Spinal cord (tissue), 10 donors: Measurements from ENCODE around the gene PRR13. TPM values are rescaled to one million over a fixed set of nuclear protein-coding genes. Genes with fewer than 3 reads are reported as not detected.
"Not testable (repeated sequence)": the region's sequence is repeated elsewhere in the genome, so short reads cannot be mapped to it uniquely, and the experiment has no call there.

Experiments used
- DNase-seq, 6 donors: peaks; one replicate each; pipeline versions ENCODE4 v3.0.0 to v3.0.0-alpha.2; 2013 to 2015; ENCODE audit warnings: low spot score in 6 of 6, low read depth in 4 of 6
- H3K27ac ChIP-seq: one replicate; pipeline ENCODE4 v1.5.1; 2013; ENCODE audit warnings: low read depth, low read length, control low read depth
- H3K27me3 ChIP-seq: one replicate; pipeline ENCODE4 v1.6.1; 2013; ENCODE audit warnings: low read length; ENCODE audit not compliant: control insufficient read depth, insufficient read depth
- H3K36me3 ChIP-seq: one replicate; pipeline ENCODE4 v1.6.1; 2013; ENCODE audit warnings: low read length; ENCODE audit not compliant: control insufficient read depth, insufficient read depth
- H3K4me1 ChIP-seq: one replicate; pipeline ENCODE4 v1.6.1; 2013; ENCODE audit warnings: low read length; ENCODE audit not compliant: control insufficient read depth, insufficient read depth
- H3K4me3 ChIP-seq: one replicate; pipeline ENCODE4 v1.5.1; 2013; ENCODE audit warnings: low read depth, low read length, control low read depth
- H3K9me3 ChIP-seq: one replicate; pipeline ENCODE4 v1.6.1; 2013; ENCODE audit warnings: low read length; ENCODE audit not compliant: control insufficient read depth, insufficient read depth
- WGBS: methylation state at CpG from one replicate; pipeline ENCODE4 v1.1.5; 2013; ENCODE audit warnings: missing lambda C conversion rate; ENCODE audit not compliant: insufficient coverage; 5-methylcytosine and 5-hydroxymethylcytosine counted together
- long read RNA-seq, 4 donors: transcript quantifications; one replicate each; lab custom pipeline, GENCODE V29; 2026
- polyA plus RNA-seq, 2 donors: library from polyadenylated mRNA; unstranded; fragments of 120-200 nt; gene quantifications; one replicate each; pipeline ENCODE4 v1.2.1, GENCODE V29; 2013; ENCODE audit not compliant: insufficient read length in 2 of 2
- total RNA-seq, 2 donors: library from RNA; depleted of rRNA in 1 of 2; stranded (reverse); fragments of 120-200 nt in 1 of 2; fragments of >200 nt in 1 of 2; gene quantifications; one replicate each; pipeline versions ENCODE4 v1.2.3 to v1.2.4, GENCODE V29; 2013 to 2014
- donor health status: healthy.

PRR13 gene
- total RNA-seq: 10 to 100 TPM; 14.9 to 33.7 TPM
- polyA plus RNA-seq: 10 to 100 TPM; 56.3 to 57.7 TPM
- long read RNA-seq, donor 1, transcript PRR13-202 (4 exons, 1,229 nt): major isoform, 18 of 30 reads
- long read RNA-seq, donor 1, partial matches to known transcripts: 6 of 30 reads
- long read RNA-seq, donor 1, other reads (novel, unspliced or antisense): 0 of 30 reads
- long read RNA-seq, donor 2, transcript PRR13-202 (4 exons, 1,229 nt): major isoform, 8 of 15 reads
- long read RNA-seq, donor 2, partial matches to known transcripts: 6 of 15 reads
- long read RNA-seq, donor 2, other reads (novel, unspliced or antisense): 0 of 15 reads
- long read RNA-seq, donor 3, transcript PRR13-208 (3 exons, 786 nt): minor isoform, 5 of 26 reads
- long read RNA-seq, donor 3, transcript PRR13-202 (4 exons, 1,229 nt): major isoform, 7 of 26 reads
- long read RNA-seq, donor 3, transcript PRR13-209 (4 exons, 625 nt): minor isoform, 5 of 26 reads
- long read RNA-seq, donor 3, partial matches to known transcripts: 8 of 26 reads
- long read RNA-seq, donor 3, other reads (novel, unspliced or antisense): 0 of 26 reads
- long read RNA-seq, donor 4, transcript PRR13-202 (4 exons, 1,229 nt): major isoform, 21 of 52 reads
- long read RNA-seq, donor 4, partial matches to known transcripts: 21 of 52 reads
- long read RNA-seq, donor 4, other reads (novel, unspliced or antisense): 0 of 52 reads

GRCh38 chr12:53441040-53441833, at the start of gene PRR13:
TSS of gene PRR13 (plus strand) at chr12:53441734. CDS start at chr12:53442715, 981 bp downstream.
- no peaks in the 10 kb centered on the region for H3K9me3 ChIP-seq
- peak within 1 kb of the TSS; percentile 86 for H3K4me3 ChIP-seq
- peaks cover 7% of the 10 kb centered on the region for H3K36me3 ChIP-seq
- no peaks in the 10 kb centered on the region for H3K27me3 ChIP-seq
- peaks cover 18% of the 10 kb centered on the region for H3K4me1 ChIP-seq
- peak; percentile 82 to 99 (median 96) for DNase-seq
- peak within 1 kb of the TSS; percentile 98 for H3K27ac ChIP-seq
- 0% methylated on average over 20 of the region's 31 CpGs for WGBS

GRCh38 chr12:53399896-53400295, 41.6 kb upstream of the PRR13 start:
- H3K27ac ChIP-seq: no peak overlapping the region
- no peak for DNase-seq
- H3K27me3 ChIP-seq: no peaks in the 10 kb centered on the region
- 87% methylated on average over 6 of the region's 7 CpGs for WGBS
- H3K9me3 ChIP-seq: no peaks in the 10 kb centered on the region
- no peak overlapping the region for H3K4me3 ChIP-seq
- H3K36me3 ChIP-seq: peaks cover 15% of the 10 kb centered on the region
- no peaks in the 10 kb centered on the region for H3K4me1 ChIP-seq

GRCh38 chr12:53402351-53402750, 39.2 kb upstream of the PRR13 start:
- not testable (repeated sequence) for H3K27ac ChIP-seq, H3K27me3 ChIP-seq, DNase-seq, H3K4me3 ChIP-seq, H3K4me1 ChIP-seq, H3K9me3 ChIP-seq
- WGBS: 98% methylated on average over 14 of the region's 16 CpGs
- peaks cover 20% of the 10 kb centered on the region for H3K36me3 ChIP-seq

- WGBS: 100% methylated on average over 2 of the region's 7 CpGs
- no peak overlapping the region for H3K27ac ChIP-seq
- H3K4me1 ChIP-seq: no peaks in the 10 kb centered on the region
- no peak overlapping the region for H3K4me3 ChIP-seq
- DNase-seq: no peak
- H3K9me3 ChIP-seq: no peaks in the 10 kb centered on the region
- H3K36me3 ChIP-seq: peaks cover 24% of the 10 kb centered on the region
- H3K27me3 ChIP-seq: no peaks in the 10 kb centered on the region
These were observed 38.7 kb upstream of the PRR13 start for GRCh38 chr12:53402871-53403270.

- 84% methylated on average over 4 of the region's 5 CpGs for WGBS
- Histone ChIP-seq H3K4me1 (no peaks in the 10 kb centered on the region), H3K36me3 (peaks cover 48% of the 10 kb centered on the region), H3K27ac (no peak overlapping the region), H3K9me3 (no peaks in the 10 kb centered on the region), H3K27me3 (no peaks in the 10 kb centered on the region), H3K4me3 (no peak overlapping the region)
- no peak for DNase-seq
These were observed 30.6 kb upstream of the PRR13 start for GRCh38 chr12:53410951-53411350.

GRCh38 chr12:53413485-53414204, 27.9 kb upstream of the PRR13 start:
- peak overlapping the region; percentile 29 for H3K27ac ChIP-seq
- H3K27me3 ChIP-seq: no peaks in the 10 kb centered on the region
- DNase-seq: peak in 1 of 6 donors; percentile 25
- H3K4me1 ChIP-seq: no peaks in the 10 kb centered on the region
- no peak overlapping the region for H3K4me3 ChIP-seq
- peaks cover 30% of the 10 kb centered on the region for H3K36me3 ChIP-seq
- no peaks in the 10 kb centered on the region for H3K9me3 ChIP-seq
- WGBS: no CpG with 5 or more reads among the region's 3 CpGs

- 34% methylated on average over 2 of the region's 3 CpGs for whole genome bisulfite sequencing
- H3K27ac ChIP-seq: peak overlapping the region; percentile 53
- H3K4me1 ChIP-seq: no peaks in the 10 kb centered on the region
- DNase-seq: peak in 1 of 6 donors; percentile 48
- no peaks in the 10 kb centered on the region for H3K9me3 ChIP-seq
- H3K27me3 ChIP-seq: no peaks in the 10 kb centered on the region
- H3K36me3 ChIP-seq: peaks cover 19% of the 10 kb centered on the region
- H3K4me3 ChIP-seq: no peak overlapping the region
These were observed 26.6 kb upstream of the PRR13 start for GRCh38 chr12:53414756-53415417.

GRCh38 chr12:53415752-53416389, 25.7 kb upstream of the PRR13 start:
- peak overlapping the region; percentile 53 for H3K27ac ChIP-seq
- not testable (repeated sequence) for H3K4me1 ChIP-seq, H3K27me3 ChIP-seq, H3K9me3 ChIP-seq, DNase-seq, H3K36me3 ChIP-seq, H3K4me3 ChIP-seq
- WGBS: 70% methylated on average over 1 of the region's 2 CpGs
